ENCODE data around the gene OR2G3. TPM values are rescaled to one million over a fixed set of nuclear protein-coding genes. Genes with fewer than 3 reads are reported as not detected.

Gene OR2G3
- not detected in 2 replicates for polyA plus RNA-seq (2011; rRNA removed)
- polyA minus RNA-seq (2011; rRNA and poly(A)+ RNA removed) = not detected in 2 replicates

DNA sequence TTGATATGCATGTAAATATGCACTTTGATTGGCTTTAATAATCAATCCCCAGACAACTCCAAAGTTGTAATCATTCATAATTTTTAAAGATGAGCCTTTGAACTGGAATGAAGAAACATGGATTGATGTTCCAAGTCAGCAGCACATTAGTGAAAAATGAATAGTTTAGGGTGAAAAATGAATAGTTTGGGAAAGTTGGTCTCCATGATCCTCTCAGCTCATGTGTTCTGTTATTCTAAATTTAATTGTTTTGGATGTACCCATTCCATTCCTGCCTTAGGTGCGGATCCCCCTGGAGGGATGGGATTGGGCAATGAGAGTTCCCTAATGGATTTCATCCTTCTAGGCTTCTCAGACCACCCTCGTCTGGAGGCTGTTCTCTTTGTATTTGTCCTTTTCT lies at the start of gene OR2G3:
OR2G3 (plus strand) TSS at position 301 of the 400 bp plus-strand sequence; CDS start at position 301, 0 bp downstream.
- Histone ChIP-seq H3K27me3 (ENCODE audit: control insufficient read depth, insufficient read depth, low read length) (no peaks in the 10 kb centered on the region), H3K9me3 (ENCODE audit: control insufficient read depth, insufficient read depth, low read length) (peaks cover 9% of the 10 kb centered on the region), H3K27ac (ENCODE audit: low read depth, low read length) (no peak within 1 kb of the TSS), H3K4me3 (ENCODE audit: low read depth, low read length) (no peak within 1 kb of the TSS)
- ChIA-PET CTCF (no interaction called here), POLR2A (no interaction called here)
- TF ChIP-seq, protein P1, sequence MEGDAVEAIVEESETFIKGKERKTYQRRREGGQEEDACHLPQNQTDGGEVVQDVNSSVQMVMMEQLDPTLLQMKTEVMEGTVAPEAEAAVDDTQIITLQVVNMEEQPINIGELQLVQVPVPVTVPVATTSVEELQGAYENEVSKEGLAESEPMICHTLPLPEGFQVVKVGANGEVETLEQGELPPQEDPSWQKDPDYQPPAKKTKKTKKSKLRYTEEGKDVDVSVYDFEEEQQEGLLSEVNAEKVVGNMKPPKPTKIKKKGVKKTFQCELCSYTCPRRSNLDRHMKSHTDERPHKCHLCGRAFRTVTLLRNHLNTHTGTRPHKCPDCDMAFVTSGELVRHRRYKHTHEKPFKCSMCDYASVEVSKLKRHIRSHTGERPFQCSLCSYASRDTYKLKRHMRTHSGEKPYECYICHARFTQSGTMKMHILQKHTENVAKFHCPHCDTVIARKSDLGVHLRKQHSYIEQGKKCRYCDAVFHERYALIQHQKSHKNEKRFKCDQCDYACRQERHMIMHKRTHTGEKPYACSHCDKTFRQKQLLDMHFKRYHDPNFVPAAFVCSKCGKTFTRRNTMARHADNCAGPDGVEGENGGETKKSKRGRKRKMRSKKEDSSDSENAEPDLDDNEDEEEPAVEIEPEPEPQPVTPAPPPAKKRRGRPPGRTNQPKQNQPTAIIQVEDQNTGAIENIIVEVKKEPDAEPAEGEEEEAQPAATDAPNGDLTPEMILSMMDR (IDR thresholded peaks at IDR 0.05; ENCODE audit: low read depth, low read length) = no peak
- DNase-seq (ENCODE audit: low read depth, low spot score) = no peak

DNA sequence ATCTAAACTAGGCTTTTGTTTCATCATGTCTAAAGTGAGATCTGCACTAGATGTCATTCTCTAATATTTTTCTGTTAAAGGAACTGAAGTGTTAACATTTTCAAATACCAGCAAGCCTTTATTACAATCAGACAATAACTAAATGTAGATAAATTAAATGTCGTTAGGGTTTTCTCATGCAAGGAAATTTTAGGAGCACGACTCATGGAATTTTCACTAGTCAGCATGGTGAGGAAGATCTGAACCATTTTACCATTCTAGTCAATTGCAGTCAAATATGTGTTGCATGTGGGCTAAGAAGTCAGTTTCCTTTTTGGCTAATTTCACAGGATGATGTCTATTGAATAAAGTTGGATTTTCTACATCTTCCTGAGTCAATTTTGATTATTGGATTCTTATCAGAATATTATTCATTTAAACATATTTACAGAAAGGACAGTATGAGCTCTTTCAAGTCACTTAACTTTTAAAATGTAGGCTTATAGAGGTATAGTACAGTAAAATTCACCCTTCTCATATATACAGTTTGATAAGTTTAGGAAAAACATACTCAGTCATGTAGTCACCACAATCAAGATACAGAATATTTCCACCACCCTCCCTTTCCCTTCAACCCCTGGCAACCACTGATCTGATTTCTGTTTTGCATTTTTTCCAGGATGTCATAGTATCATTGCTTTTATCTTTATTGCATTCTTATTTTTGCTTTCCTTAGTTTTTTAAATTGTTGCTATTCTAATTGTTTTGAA lies 47.3 kb upstream of the OR2G3 start:
- DNase-seq (ENCODE audit: low read depth, low spot score) = no peak
- H3K27ac ChIP-seq (ENCODE audit: low read depth, low read length) = no peak overlapping the region
- POLR2A ChIA-PET = no interaction called here

GRCh38 chr1:247561711-247562110 lies 43.7 kb upstream of the OR2G3 start:
- ChIA-PET CTCF (no interaction called here), POLR2A (no interaction called here)
- no peaks in the 10 kb centered on the region for H3K27me3 ChIP-seq (ENCODE audit: control insufficient read depth, insufficient read depth, low read length)
- no peak overlapping the region for H3K4me3 ChIP-seq (ENCODE audit: low read depth, low read length)
- no peak for DNase-seq (ENCODE audit: low read depth, low spot score)
- peaks cover 22% of the 10 kb centered on the region for H3K9me3 ChIP-seq (ENCODE audit: control insufficient read depth, insufficient read depth, low read length)
- TF ChIP-seq, protein P1 (IDR thresholded peaks at IDR 0.05; ENCODE audit: low read depth, low read length) = no peak
- no peak overlapping the region for H3K27ac ChIP-seq (ENCODE audit: low read depth, low read length)

More for the DNA sequence above, 47.3 kb upstream of the OR2G3 start:
- Histone ChIP-seq H3K9me3 (ENCODE audit: control insufficient read depth, insufficient read depth, low read length) (peaks cover 18% of the 10 kb centered on the region), H3K27me3 (ENCODE audit: control insufficient read depth, insufficient read depth, low read length) (no peaks in the 10 kb centered on the region), H3K4me3 (ENCODE audit: low read depth, low read length) (no peak overlapping the region)
- TF ChIP-seq, protein P1 (IDR thresholded peaks at IDR 0.05; ENCODE audit: low read depth, low read length) = no peak
- CTCF ChIA-PET = no interaction called here

- no peaks in the 10 kb centered on the region for H3K27me3 ChIP-seq (ENCODE audit: control insufficient read depth, insufficient read depth, low read length)
- ChIA-PET CTCF (no interaction called here), POLR2A (interaction anchor here (0.6 kb wide), 1 partner anchor 223 kb away, joined by 3 read pairs; no protein-coding TSS in a partner anchor)
- TF ChIP-seq, protein P1 (IDR thresholded peaks at IDR 0.05; ENCODE audit: low read depth, low read length) = no peak
- H3K27ac ChIP-seq (ENCODE audit: low read depth, low read length) = no peak overlapping the region
- H3K9me3 ChIP-seq (ENCODE audit: control insufficient read depth, insufficient read depth, low read length) = peaks cover 22% of the 10 kb centered on the region
- DNase-seq (ENCODE audit: low read depth, low spot score) = no peak
- no peak overlapping the region for H3K4me3 ChIP-seq (ENCODE audit: low read depth, low read length)
Observed at GRCh38 chr1:247562198-247562597, 43.2 kb upstream of the OR2G3 start.

- H3K27ac ChIP-seq (ENCODE audit: low read depth, low read length) = no peak overlapping the region
- TF ChIP-seq, protein P1 (IDR thresholded peaks at IDR 0.05; ENCODE audit: low read depth, low read length) = no peak
- DNase-seq (ENCODE audit: low read depth, low spot score) = no peak
- POLR2A ChIA-PET = no interaction called here
- H3K27me3 ChIP-seq (ENCODE audit: control insufficient read depth, insufficient read depth, low read length) = no peaks in the 10 kb centered on the region
- no peak overlapping the region for H3K4me3 ChIP-seq (ENCODE audit: low read depth, low read length)
- H3K9me3 ChIP-seq (ENCODE audit: control insufficient read depth, insufficient read depth, low read length) = peaks cover 26% of the 10 kb centered on the region; the same call in 1 of the 2 replicates
- CTCF ChIA-PET = no interaction called here
Observed at GRCh38 chr1:247574236-247574635, 31.1 kb upstream of the OR2G3 start.
